CD4-positive, alpha-beta T cell (primary cell): ENCODE measurements around the gene FBXL16. TPM values are rescaled to one million over a fixed set of nuclear protein-coding genes. Genes with fewer than 3 reads are reported as not detected.

Experiments
- ATAC-seq: fragments of 200-7000 bp; cut with Tn5 transposase; one replicate; pipeline ENCODE4 v1.10.0; 2022; ENCODE audit warnings: mild to moderate bottlenecking; ENCODE audit not compliant: poor library complexity
- CTCF ChIA-PET: fragments of 350-600 bp; sonication (Branson Sonifier 250); formaldehyde crosslinking; loops from one replicate; lab custom pipeline; 2021; ENCODE audit warnings: antibody characterized with exemption, inconsistent platforms; lab: Charles Lee
- POLR2A ChIA-PET: fragments of 350-600 bp; sonication (Branson Sonifier 250); formaldehyde crosslinking; loops from one replicate; lab custom pipeline; 2021; ENCODE audit warnings: antibody characterized with exemption, inconsistent platforms; lab: Charles Lee
- DNase-seq, 14 experiments: peaks; one replicate each; pipeline ENCODE4 v3.0.0-alpha.2; 2013 to 2020; ENCODE audit warnings: mixed read lengths in 2 of 14
- H3K27ac ChIP-seq, 2 donors: one replicate each; pipeline versions ENCODE4 v1.5.1 to v1.7.0; 2013; ENCODE audit warnings: low read length in 2 of 2, low read depth in 1 of 2, mild to moderate bottlenecking in 1 of 2
- H3K27me3 ChIP-seq, 2 experiments: 1 replicate in 1 of 2; 2 replicates in 1 of 2; pipeline versions ENCODE4 v1.6.1 to v1.7.0; 2013; ENCODE audit warnings: low read length in 2 of 2, control low read depth in 1 of 2, mild to moderate bottlenecking in 1 of 2, moderate library complexity in 1 of 2; ENCODE audit not compliant: insufficient read depth in 2 of 2, control insufficient read depth in 1 of 2
- H3K36me3 ChIP-seq: one replicate; pipeline ENCODE4 v1.6.1; 2013; ENCODE audit warnings: low read length, control low read depth; ENCODE audit not compliant: insufficient read depth
- H3K4me1 ChIP-seq: one replicate; pipeline ENCODE4 v1.6.1; 2013; ENCODE audit warnings: low read length, control low read depth; ENCODE audit not compliant: insufficient read depth
- H3K4me3 ChIP-seq: one replicate; pipeline ENCODE4 v1.5.1; 2013; ENCODE audit warnings: mild to moderate bottlenecking, low read length, moderate library complexity
- H3K9me3 ChIP-seq, 2 experiments: 1 replicate in 1 of 2; 2 replicates in 1 of 2; pipeline versions ENCODE4 v1.6.1 to v1.7.0; 2013; ENCODE audit warnings: low read length in 2 of 2, mild to moderate bottlenecking in 2 of 2, control low read depth in 1 of 2, moderate library complexity in 1 of 2; ENCODE audit not compliant: control insufficient read depth in 1 of 2, insufficient read depth in 1 of 2
- H3K27ac Mint-ChIP-seq: one replicate; pipeline ENCODE4 v1.8.0; 2020; ENCODE audit warnings: mixed read lengths
- H3K27me3 Mint-ChIP-seq: one replicate; pipeline ENCODE4 v1.8.0; 2021; ENCODE audit warnings: mixed read lengths
- H3K36me3 Mint-ChIP-seq: one replicate; pipeline ENCODE4 v1.8.0; 2021; ENCODE audit warnings: low read depth, mixed read lengths
- H3K4me1 Mint-ChIP-seq: one replicate; pipeline ENCODE4 v1.8.0; 2021; ENCODE audit warnings: low read depth, mixed read lengths
- H3K4me3 Mint-ChIP-seq: one replicate; pipeline ENCODE4 v1.8.0; 2020; ENCODE audit warnings: mild to moderate bottlenecking, mixed read lengths
- H3K9me3 Mint-ChIP-seq: one replicate; pipeline ENCODE4 v1.8.0; 2020; ENCODE audit warnings: mixed read lengths
- CTCF ChIP-seq: fragments of 200-600 bp; IDR thresholded peaks from one replicate; pipeline ENCODE4 v1.8.0; 2022; ENCODE audit warnings: antibody characterized with exemption, mild to moderate bottlenecking
- intact Hi-C, 2 experiments: fragments of 100-400 bp; cut with DNase I in 1 of 2; cut with micrococcal nuclease in 1 of 2; formaldehyde crosslinking; loops; one replicate each; pipeline versions ENCODE4 v1.15.1 to v1.9.0; 2023 to 2025; cut with DNase I, micrococcal nuclease
- total RNA-seq, 174 experiments: library from RNA in 2 of 174; stranded (reverse) in 2 of 174; gene quantifications; one replicate each; pipeline ENCODE4 v1.2.3 and lab custom pipeline; 2021 to 2026

The FBXL16 gene
- total RNA-seq, 2 experiments from 2014 or later = 11.0 to 11.7 TPM

- no peaks in the 10 kb centered on the region for H3K9me3 ChIP-seq
- Mint-ChIP-seq H3K27me3 (no peaks in the 10 kb centered on the region), H3K4me1 (peaks cover 6% of the 10 kb centered on the region), H3K27ac (no peak overlapping the region), H3K9me3 (no peaks in the 10 kb centered on the region), H3K4me3 (no peak overlapping the region), H3K36me3 (no peaks in the 10 kb centered on the region)
- H3K4me3 ChIP-seq = no peak overlapping the region
- intact Hi-C loops = no loop called here
- no peak overlapping the region for H3K27ac ChIP-seq
- no peaks in the 10 kb centered on the region for H3K27me3 ChIP-seq
- ATAC-seq (no peak), DNase-seq (no peak)
- H3K36me3 ChIP-seq = no peaks in the 10 kb centered on the region
- no peak for TF ChIP-seq CTCF
- H3K4me1 ChIP-seq = peaks cover 16% of the 10 kb centered on the region
- ChIA-PET CTCF (no interaction called here), POLR2A (interaction anchor here (0.6 kb wide), 1 partner anchor 67 kb away, joined by 3 read pairs; no protein-coding TSS in a partner anchor)
These were observed 48.1 kb downstream of the FBXL16 start for GRCh38 chr16:657487-657886.

GRCh38 chr16:654034-654433 lies 51.6 kb downstream of the FBXL16 start:
- Mint-ChIP-seq H3K27me3 (no peaks in the 10 kb centered on the region), H3K27ac (no peak overlapping the region), H3K4me3 (no peak overlapping the region), H3K4me1 (no peaks in the 10 kb centered on the region), H3K36me3 (no peaks in the 10 kb centered on the region), H3K9me3 (no peaks in the 10 kb centered on the region)
- intact Hi-C loops = no loop called here
- DNase-seq (no peak), ATAC-seq (no peak)
- no peak overlapping the region for H3K4me3 ChIP-seq
- H3K4me1 ChIP-seq = peaks cover 11% of the 10 kb centered on the region
- H3K27me3 ChIP-seq = no peaks in the 10 kb centered on the region
- ChIA-PET CTCF (no interaction called here), POLR2A (no interaction called here)
- no peaks in the 10 kb centered on the region for H3K9me3 ChIP-seq
- TF ChIP-seq CTCF = no peak
- H3K36me3 ChIP-seq = no peaks in the 10 kb centered on the region
- H3K27ac ChIP-seq = no peak overlapping the region

GRCh38 chr16:652454-653305 lies 52.9 kb downstream of the FBXL16 start:
- Mint-ChIP-seq H3K9me3 (no peaks in the 10 kb centered on the region), H3K27me3 (no peaks in the 10 kb centered on the region), H3K4me3 (no peak overlapping the region), H3K4me1 (no peaks in the 10 kb centered on the region), H3K36me3 (no peaks in the 10 kb centered on the region), H3K27ac (no peak overlapping the region)
- no peak for ATAC-seq
- ChIA-PET POLR2A (no interaction called here), CTCF (no interaction called here)
- no peak for TF ChIP-seq CTCF
- Histone ChIP-seq H3K4me3 (no peak overlapping the region), H3K9me3 (no peaks in the 10 kb centered on the region), H3K27me3 (no peaks in the 10 kb centered on the region), H3K4me1 (peaks cover 24% of the 10 kb centered on the region), H3K36me3 (no peaks in the 10 kb centered on the region), H3K27ac (no peak overlapping the region)
- intact Hi-C loops = no loop called here
- no peak for DNase-seq
